Stimulated activated CD4-positive, alpha-beta T cell treated with anti-CD3 and anti-CD28 coated beads, Interleukin-4, amount 100 ng/mL, for 24 hours (primary cell): Measurements from ENCODE around the gene NCSTN.

Source experiments
- DNase-seq: peaks from one replicate; pipeline ENCODE4 v3.0.0-alpha.2; 2020

The NCSTN gene

GRCh38 chr1:160407839-160408801 lies 64.9 kb downstream of the NCSTN start:
- no peak for DNase-seq
